Stimulated activated CD4-positive, alpha-beta T cell treated with anti-CD3 and anti-CD28 coated beads, Interleukin-4, amount 100 ng/mL, for 4 hours (primary cell): ENCODE data around the gene LHX4.

Experiments
- DNase-seq, 2 experiments: peaks; one replicate each; pipeline ENCODE4 v3.0.0-alpha.2; 2020

Gene LHX4

DNA sequence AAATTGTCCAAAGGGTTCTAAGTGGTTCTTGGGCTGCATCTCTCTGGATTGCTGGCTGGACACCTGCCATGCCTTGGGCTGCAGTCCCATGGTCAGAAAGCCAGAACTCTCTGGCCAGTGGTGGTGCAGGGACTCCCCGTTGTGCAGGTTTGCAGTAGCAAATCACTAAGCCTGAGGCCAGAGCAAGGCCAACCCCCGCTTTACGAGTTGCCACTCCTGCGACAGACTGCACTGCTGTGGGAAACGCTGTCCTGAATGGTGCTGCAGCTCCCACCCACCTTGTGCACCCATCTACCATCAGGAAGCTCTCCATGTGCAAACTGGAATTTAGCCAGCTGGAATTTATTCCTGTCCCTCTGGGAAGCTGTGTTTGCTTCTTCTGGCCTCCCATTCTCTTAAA, 45.7 kb downstream of the LHX4 start:
- no peak for DNase-seq

DNA sequence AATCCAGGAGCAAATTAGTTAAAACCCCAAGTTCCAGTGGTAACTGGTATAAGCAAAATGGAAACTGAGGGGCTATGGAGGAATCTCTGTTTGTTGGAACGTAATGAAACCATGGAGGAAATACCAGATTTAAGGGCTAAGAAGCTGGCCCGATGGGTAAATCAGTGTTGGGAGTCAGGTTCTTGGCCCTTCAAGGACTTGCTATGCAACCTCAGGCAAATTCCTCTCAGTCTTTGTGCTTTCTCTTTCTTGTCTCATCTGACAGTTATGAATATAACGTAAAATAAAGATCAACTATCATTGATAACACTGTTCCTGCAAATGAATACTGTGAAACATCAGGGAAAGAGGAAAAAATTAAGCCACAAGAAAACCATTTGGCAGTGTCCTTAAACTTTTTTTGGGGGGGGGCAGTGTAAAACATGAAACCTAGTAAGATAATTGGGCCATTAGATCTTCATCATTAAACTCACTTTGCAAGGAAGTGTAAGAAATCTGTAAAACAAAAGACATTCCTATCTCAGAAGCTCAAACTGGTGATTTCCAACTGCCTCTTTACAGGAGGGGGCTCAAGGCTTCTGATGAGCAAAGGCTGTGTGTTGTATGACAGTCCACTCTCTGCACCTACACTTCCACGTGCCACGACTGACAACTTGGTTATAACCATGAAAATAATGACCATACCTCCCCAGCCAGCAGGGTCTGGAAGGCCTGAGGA, 47.6 kb downstream of the LHX4 start:
- no peak for DNase-seq

DNA sequence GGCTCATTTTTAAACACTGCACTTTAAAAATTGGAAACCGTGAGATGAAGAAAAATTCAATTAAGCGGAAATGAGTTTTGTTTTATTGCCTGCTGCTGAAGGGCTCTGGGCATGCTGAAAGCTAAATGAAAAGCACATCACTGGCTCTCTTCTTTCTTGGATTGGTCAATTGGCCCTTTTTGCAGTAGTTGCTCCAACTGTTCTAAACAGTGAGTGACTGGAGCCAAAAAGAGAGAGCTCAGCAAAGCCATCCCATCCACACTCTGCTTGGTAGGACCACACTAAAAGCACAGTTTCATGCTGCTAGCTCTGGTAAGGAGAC, 48.1 kb downstream of the LHX4 start:
- DNase-seq = no peak

DNA sequence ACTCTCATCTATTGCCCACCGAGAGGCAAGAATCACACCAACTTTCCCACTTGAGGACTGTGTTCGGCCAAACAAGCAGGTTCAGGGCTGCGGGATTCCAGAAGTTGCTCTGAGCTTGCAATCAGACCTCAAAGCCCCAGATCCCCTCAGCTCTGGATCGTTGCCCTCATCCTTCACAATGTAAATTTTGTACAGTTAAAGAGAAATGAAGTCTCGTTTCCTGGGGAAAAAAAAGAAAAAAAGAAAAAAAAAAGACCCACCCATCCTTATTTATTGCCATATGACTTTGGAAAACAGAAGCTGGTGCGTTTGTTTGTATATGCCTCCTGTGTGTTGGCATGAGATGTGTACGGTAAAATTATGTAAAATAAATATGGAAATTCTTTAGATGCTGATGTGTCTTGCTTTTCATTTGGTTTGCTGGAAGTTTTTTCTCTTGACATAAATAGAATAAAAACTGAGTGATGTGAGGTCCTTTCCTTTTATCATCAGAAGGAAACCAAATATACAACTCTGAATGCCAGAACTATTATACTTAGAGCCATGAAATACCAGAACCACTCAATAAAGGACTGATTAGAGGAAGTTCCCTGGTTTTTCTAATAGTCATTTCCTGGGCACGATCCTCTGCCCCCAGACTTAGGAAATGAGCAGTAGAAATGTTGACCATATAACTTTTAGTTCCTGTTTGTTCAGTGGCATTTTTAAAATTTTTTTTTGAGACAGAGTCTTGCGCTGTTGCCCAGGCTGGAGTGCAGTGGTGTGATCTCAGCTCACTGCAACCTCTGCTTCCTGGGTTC, 48.7 kb downstream of the LHX4 start:
- no peak for DNase-seq

DNA sequence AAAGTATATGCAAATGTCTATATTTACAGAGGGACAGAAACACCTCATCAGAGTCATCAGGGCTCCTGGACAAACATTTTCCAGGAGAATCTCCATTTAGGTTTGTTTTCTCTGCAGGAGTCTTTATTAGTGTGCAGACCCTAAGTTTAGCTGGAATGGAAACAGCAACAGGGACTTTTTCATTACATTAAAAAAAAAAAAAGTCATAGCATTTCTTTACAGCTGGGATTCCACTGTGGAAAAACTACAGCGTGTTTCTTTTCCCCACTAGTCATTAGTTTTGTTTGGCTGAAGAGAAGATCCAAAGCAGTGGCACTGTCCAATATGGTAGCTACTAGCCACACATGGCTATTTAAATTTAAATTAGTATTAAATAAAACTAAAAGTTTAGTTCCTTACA, 49.6 kb downstream of the LHX4 start:
- no peak for DNase-seq

- no peak for DNase-seq
Observed at GRCh38 chr1:180280617-180281016, 50.6 kb downstream of the LHX4 start.

GRCh38 chr1:180281490-180281889, 51.4 kb downstream of the LHX4 start:
- no peak for DNase-seq

- no peak for DNase-seq
Observed at GRCh38 chr1:180282401-180283044, 52.5 kb downstream of the LHX4 start.

DNA sequence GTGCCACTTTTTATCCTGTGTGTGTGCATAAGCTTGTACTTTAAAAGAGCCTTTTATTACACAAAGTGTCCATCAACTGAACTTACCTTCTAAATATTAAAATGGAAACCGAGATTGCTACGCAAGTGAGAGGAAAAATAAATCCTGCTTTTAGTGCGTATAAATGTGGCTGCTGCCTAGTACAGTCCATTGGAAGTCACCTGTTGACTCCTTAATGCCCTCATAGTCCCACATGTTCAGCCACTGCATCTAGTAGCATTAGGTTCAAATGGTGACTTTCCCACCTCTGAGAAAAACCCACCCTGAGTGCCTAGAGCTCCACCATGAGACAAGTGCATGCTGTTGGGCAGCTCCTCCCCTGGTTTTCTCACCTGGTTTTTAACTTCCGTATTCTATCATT, 53.0 kb downstream of the LHX4 start:
- no peak for DNase-seq

GRCh38 chr1:180286417-180286816, 56.4 kb downstream of the LHX4 start:
- no peak for DNase-seq

DNA sequence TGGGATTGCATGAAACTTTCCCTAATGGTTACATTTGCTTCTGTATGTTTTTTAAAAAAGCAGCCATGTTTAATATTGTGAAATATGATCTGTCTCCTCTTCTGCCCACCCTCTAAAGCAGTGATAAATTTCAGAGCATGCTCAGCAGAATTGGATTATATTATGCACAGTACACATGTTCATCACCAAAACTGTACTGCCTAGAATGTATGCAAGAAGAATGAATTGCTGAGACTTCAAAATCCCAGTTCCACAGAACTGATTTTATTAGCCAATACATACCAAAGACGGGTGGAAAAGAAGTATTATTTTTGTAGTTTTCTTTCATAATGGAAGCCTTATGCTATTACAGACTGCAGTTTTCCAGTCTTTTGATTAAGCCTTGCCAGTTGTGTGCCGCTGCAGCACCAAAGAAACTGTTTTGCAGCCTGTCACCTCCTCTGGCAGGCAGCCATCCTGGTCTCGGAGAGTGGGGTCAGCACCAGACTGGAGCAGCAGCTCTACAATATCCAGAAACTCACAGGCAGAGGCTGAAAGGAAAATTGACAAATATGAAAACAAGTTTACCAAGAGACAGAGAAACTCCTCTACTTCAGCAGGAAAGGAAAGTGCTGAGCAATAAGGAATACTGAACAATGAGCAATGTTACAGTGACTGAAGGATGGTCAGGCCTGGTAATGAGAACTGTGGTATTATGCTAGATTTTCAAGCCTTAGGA, 58.1 kb downstream of the LHX4 start:
- DNase-seq = no peak

DNA sequence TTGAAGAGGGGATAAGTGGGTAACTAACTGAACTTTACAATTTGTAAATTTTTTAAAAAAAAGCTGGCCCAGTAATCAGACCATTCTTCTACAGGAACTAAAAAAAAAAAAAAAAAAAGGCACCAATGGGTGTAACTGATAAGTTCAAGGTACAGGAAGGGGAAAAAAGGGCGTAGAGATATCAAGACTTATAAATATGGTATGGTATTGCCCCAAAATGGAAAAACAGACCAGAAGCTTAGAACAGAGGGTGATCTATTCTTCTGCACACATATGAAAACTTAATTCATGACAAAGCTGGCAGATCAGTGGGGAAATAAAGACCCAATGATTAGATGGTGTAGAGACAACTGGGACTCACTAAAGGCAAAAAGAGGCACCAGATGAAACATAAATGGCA, 58.9 kb downstream of the LHX4 start:
- no peak for DNase-seq

DNA sequence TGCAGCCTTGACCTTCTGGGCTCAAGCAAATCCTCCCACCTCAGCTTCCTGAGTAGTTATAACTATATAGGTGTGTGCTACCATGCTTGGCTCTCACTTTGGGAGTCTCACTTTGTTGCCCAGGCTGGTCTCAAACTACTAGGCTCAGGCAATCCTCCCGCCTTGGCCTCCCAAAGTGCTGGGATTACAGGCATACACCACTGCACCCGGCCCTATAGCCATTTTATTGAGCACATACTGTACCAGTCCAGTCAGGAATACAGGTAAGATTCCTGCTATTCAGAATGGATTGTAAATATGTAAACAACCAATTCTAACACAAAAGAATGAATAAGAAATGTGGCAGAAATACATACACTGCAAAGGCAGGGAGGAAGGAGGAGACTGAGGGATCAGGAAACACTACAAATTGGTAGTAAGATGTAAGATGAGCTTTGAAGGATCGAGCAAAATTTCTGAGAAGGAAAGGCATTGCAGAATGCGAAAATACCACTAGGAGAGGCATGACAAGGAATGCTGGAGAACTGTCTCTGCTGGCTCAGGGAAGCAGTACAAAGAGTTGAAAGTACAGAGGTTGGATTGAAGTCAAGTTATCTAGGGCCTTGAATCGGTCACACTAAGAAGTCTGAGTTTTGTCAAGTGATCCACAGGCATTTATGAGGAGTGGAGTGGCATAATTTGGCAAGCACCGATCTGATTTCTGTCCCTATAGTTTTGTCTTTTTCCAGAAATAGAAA, 60.4 kb downstream of the LHX4 start:
- no peak for DNase-seq

DNA sequence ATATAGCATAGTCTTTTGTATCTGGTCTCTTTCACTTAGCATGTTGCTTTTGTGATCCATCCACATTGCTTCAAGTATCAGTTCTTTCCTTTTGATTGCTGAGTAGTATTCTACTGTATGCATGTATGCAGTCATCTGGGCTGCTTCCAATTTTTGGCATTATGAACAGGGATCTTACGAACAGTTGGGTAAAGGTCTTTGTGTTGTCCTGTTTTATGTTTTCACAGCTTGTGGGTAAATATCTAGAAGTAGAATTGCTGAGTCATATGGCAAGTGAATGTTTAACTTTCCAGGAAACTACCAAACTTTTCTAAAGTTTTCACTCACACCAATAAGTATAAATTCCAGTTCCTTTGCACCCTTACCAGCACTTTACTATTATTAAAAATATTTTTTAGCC, 60.9 kb downstream of the LHX4 start:
- DNase-seq = no peak

DNA sequence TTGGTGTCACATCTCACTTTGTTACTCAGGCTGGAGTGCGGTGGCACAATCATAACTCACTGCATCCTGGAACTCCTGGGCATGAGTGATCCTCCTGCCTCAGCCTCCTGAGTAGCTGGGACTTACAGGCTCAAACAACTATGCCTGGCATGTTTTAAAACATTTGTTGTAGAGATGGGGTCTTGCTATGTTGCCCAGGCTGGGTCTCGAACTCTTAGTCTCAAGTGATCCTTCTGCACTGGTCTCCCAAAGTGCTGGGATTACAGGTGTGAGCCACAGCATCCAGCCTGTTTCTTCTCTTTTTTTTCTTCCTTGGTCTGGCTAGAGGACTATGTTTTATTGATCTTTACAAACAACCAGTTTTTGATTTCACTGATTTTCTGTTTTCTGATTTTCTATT, 64.6 kb downstream of the LHX4 start:
- no peak for DNase-seq

- DNase-seq = no peak
Observed at GRCh38 chr1:180295999-180296398, 65.9 kb downstream of the LHX4 start.

GRCh38 chr1:180299479-180300221, 69.6 kb downstream of the LHX4 start:
- no peak for DNase-seq

DNA sequence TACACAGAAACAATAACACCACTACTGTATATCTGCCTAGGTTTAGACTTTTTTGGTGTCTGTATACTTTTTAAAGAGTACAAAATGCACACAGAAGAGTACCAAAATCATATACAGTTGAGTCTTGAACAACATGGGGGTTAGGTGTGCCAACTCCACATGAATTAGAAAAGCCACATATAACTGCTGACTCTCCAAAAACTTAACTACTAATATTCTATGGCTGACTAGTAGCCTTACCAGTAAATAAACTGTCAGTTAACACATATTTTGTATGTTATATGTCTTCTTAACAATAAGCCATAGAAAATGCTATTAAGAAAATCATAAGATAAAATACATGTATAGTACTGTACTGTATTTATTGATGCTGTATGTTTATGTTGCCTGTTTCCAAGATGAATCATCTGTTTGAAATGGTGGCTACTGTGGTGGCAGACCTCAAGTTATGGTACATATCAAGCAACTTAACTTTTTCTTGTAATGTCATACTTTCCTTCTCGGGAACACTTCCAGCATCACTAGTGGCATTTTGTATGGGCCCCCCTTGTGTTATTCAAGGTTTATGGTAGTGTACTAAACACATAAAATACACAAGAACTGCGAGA, 71.2 kb downstream of the LHX4 start:
- no peak for DNase-seq

- no peak for DNase-seq
Observed at GRCh38 chr1:180309338-180309737, 79.3 kb downstream of the LHX4 start.

GRCh38 chr1:180310095-180310494, 80.0 kb downstream of the LHX4 start:
- DNase-seq = no peak

DNA sequence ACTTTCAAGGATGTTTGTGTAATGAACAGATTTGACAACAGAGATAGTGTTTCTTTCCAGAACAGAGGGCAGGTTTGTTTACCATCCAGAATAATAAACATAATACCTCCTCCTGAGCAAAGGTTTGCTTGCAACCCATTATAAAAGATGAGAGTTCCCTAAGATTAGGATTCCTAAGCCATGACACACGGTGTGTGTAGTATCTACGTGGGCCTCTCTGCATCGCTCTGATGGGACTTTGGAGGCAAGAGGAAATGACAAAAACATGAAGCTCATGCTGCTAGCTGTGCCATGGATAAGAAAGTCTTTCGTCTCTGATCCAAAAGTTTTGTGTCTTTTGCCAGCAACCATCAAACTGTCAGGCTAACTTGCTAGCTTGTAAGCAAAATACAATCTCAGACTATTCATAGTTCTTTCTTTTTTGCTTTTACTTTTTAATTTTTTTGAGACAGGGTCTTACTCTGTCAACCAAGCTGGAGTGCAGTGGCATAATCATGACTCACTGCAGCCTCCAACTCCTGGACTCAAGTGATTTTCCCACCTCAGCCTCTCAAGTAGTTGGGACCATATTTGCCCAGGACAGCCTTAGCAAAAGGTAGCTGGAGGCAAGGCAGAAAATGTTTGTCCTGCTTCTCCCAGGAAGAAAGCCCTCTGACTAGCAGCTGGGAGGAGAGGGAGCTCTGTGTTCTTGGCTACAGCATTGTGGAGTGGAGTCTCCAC, 81.1 kb downstream of the LHX4 start:
- DNase-seq = no peak
